ENCODE results near the gene NISCH. TPM values are rescaled to one million over a fixed set of nuclear protein-coding genes. Genes with fewer than 3 reads are reported as not detected.

NISCH gene
- total RNA-seq, 1 experiment from 2014 or later: 104 TPM

DNA sequence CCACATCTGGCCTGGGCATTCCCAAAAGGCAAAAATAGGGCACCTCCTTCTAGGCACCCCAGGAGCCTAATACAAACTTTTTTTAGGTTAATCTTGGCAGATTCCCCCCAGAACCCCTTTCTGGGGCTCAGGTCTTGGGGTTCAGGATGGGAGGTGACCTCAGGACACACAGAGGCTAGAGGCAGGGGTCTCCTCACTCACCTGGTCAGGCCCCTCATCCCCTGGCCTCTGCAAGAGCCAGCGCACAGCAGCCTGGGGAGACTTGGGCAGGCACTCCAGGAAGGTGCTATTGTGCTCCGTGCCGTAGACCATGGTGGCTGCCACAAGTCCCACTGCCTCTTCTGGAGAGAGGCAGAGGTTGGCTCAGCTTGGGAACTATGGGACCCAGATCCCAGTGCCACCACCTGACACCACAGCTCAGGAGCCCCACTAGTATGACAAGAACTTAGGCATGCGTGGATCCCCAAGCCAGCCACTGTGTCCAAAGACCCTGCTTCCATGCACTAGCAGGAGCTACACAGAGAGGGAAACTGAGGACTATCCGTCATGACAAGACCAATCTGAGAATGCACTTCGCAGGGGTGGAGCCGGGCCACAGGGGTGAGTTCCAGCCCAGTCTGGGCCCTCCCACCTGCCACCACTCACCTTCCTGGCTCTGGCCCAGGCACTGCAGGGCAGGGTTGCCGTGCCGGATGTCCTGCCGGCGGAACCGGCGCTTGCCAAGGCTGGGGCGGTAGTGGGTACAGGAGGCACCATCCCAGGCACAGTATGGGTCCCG, 17.9 kb upstream of the NISCH start:
- H2BK120ac ChIP-seq (ENCODE audit: low read depth, low read length, poor library complexity, severe bottlenecking): no peak overlapping the region
- Mint-ChIP-seq H3K27me3 (ENCODE audit: low read depth) (peaks cover under 1% of the 10 kb centered on the region; the same call in 1 of the 2 replicates), H3K4me3 (no peak overlapping the region), H3K27ac (no peak overlapping the region), H3K36me3 (ENCODE audit: insufficient read depth in 1 of 3, low read depth in 3 of 3) (no peaks in the 10 kb centered on the region), H3K4me1 (peaks cover 14 to 22% of the 10 kb centered on the region in 2 experiments), H3K9me3 (no peaks in the 10 kb centered on the region)
- no peaks in the 10 kb centered on the region for H3K79me1 ChIP-seq (ENCODE audit: insufficient read depth, low read depth, low read length, poor library complexity, severe bottlenecking)
- H3K9me3 ChIP-seq (ENCODE audit: control insufficient read depth, low read depth, low read length): no peaks in the 10 kb centered on the region
- no peak for DNase-seq
- H2AFZ ChIP-seq (ENCODE audit: low read length): no peak overlapping the region
- H4K8ac ChIP-seq (replicated peaks; ENCODE audit: insufficient read length, low read depth, low read length): no peak overlapping the region
- H4K91ac ChIP-seq (ENCODE audit: insufficient read length, low read depth, low read length): no peak overlapping the region
- no peak overlapping the region for H3K18ac ChIP-seq (ENCODE audit: insufficient read length, low read depth, low read length)
- H3K23ac ChIP-seq (ENCODE audit: insufficient read length, low read depth, low read length): no peak overlapping the region
- no CpG with 5 or more reads among the region's 15 CpGs for WGBS (ENCODE audit: extremely low coverage, insufficient read length, low lambda C conversion rate)
- no peak overlapping the region for H3K9ac ChIP-seq (ENCODE audit: extremely low read depth, insufficient read length, low read length)
- H3K4me1 ChIP-seq (ENCODE audit: insufficient read depth, low read length): no peaks in the 10 kb centered on the region
- TF ChIP-seq, protein P1, sequence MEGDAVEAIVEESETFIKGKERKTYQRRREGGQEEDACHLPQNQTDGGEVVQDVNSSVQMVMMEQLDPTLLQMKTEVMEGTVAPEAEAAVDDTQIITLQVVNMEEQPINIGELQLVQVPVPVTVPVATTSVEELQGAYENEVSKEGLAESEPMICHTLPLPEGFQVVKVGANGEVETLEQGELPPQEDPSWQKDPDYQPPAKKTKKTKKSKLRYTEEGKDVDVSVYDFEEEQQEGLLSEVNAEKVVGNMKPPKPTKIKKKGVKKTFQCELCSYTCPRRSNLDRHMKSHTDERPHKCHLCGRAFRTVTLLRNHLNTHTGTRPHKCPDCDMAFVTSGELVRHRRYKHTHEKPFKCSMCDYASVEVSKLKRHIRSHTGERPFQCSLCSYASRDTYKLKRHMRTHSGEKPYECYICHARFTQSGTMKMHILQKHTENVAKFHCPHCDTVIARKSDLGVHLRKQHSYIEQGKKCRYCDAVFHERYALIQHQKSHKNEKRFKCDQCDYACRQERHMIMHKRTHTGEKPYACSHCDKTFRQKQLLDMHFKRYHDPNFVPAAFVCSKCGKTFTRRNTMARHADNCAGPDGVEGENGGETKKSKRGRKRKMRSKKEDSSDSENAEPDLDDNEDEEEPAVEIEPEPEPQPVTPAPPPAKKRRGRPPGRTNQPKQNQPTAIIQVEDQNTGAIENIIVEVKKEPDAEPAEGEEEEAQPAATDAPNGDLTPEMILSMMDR (conservative IDR thresholded peaks at IDR 0.05): no peak
- H3K56ac ChIP-seq (ENCODE audit: insufficient read length, low read depth, low read length): no peak overlapping the region
- H2BK5ac ChIP-seq (ENCODE audit: insufficient read length, low read length): no peak overlapping the region
- H2BK20ac ChIP-seq (ENCODE audit: low read depth, low read length, poor library complexity, severe bottlenecking): no peak overlapping the region
- no peak overlapping the region for H2AK5ac ChIP-seq (ENCODE audit: insufficient read length, low read length)
- H3K79me2 ChIP-seq (ENCODE audit: insufficient read depth, low read length): no peaks in the 10 kb centered on the region
- no peak overlapping the region for H3T11ph ChIP-seq (ENCODE audit: low read length)
- no peak overlapping the region for H3K4ac ChIP-seq (ENCODE audit: low read depth, low read length)
- H3K23me2 ChIP-seq (ENCODE audit: insufficient read length, low read depth, low read length, poor library complexity, severe bottlenecking): no peaks in the 10 kb centered on the region
- no peak overlapping the region for H3K27ac ChIP-seq (ENCODE audit: insufficient read length, low read depth, low read length)
- no peak overlapping the region for H2BK12ac ChIP-seq (ENCODE audit: insufficient read length, low read depth, low read length)
- H3K4me2 ChIP-seq (ENCODE audit: insufficient read depth, insufficient read length, low read length): no peak overlapping the region
- H3K27me3 ChIP-seq (ENCODE audit: insufficient read depth, low read length): no peaks in the 10 kb centered on the region
- H4K20me1 ChIP-seq (ENCODE audit: control insufficient read depth, insufficient read depth, insufficient read length): no peaks in the 10 kb centered on the region
- no peak overlapping the region for H4K5ac ChIP-seq (ENCODE audit: insufficient read length, low read depth, low read length)
- no peak overlapping the region for H3K14ac ChIP-seq (ENCODE audit: insufficient read depth, low read length)
- H2BK15ac ChIP-seq (ENCODE audit: low read depth, low read length): no peak overlapping the region

All from H9 (cell line).